Measurements from ENCODE around the gene ZNF579. TPM values are rescaled to one million over a fixed set of nuclear protein-coding genes. Genes with fewer than 3 reads are reported as not detected.

Gene ZNF579
- polyA plus RNA-seq, 3 donors from 2014 or later: 0.19 to 0.64 TPM; not detected in 1

GRCh38 chr19:55605637-55606470, 25.2 kb upstream of the ZNF579 start, which contains the start of gene ZNF865:
TSS of gene ZNF865 (plus strand) at chr19:55605647. CDS start at chr19:55613619, 7,972 bp downstream.
- H3K36me3 Mint-ChIP-seq: peaks cover 3 to 4% (median 3%) of the 10 kb centered on the region in 3 donors
- peak within 1 kb of the TSS; percentile 95 to 98 (median 95) for H3K4me3 Mint-ChIP-seq
- DNase-seq: peak; percentile 61 to 68 (median 63)
- peaks cover 58 to 72% of the 10 kb centered on the region in 2 donors for H3K4me1 Mint-ChIP-seq
- H3K9me3 Mint-ChIP-seq: peaks cover 0 to 2% (median 0%) of the 10 kb centered on the region in 6 donors
- peak within 1 kb of the TSS; percentile 88 to 99 (median 98) for H3K27ac Mint-ChIP-seq
- peaks cover 7 to 18% (median 8%) of the 10 kb centered on the region in 3 donors for H3K27me3 Mint-ChIP-seq (ENCODE audit: low read depth in 3 of 3)

GRCh38 chr19:55605207-55605636, 24.6 kb upstream of the ZNF579 start:
- peak overlapping the region; percentile 81 to 97 (median 88) for H3K27ac Mint-ChIP-seq
- H3K36me3 Mint-ChIP-seq: peaks cover 0 to 4% (median 3%) of the 10 kb centered on the region in 3 donors
- H3K9me3 Mint-ChIP-seq: peaks cover 0 to 2% (median 0%) of the 10 kb centered on the region in 6 donors
- H3K4me1 Mint-ChIP-seq: peaks cover 57 to 68% of the 10 kb centered on the region in 2 donors
- peak overlapping the region; percentile 83 to 94 (median 89) for H3K4me3 Mint-ChIP-seq
- DNase-seq: peak; percentile 97 to 98 (median 98)
- H3K27me3 Mint-ChIP-seq (ENCODE audit: low read depth in 3 of 3): peaks cover 7 to 16% (median 8%) of the 10 kb centered on the region in 3 donors

GRCh38 chr19:55603581-55604292, 23.1 kb upstream of the ZNF579 start:
- Mint-ChIP-seq H3K27ac (peak overlapping the region in 3 of 6 donors; percentile 24 to 73 (median 64)), H3K27me3 (ENCODE audit: low read depth in 3 of 3) (peaks cover 9 to 16% (median 14%) of the 10 kb centered on the region in 3 donors), H3K4me3 (peak overlapping the region; percentile 63 to 94 (median 74)), H3K4me1 (peaks cover 54 to 64% of the 10 kb centered on the region in 2 donors), H3K9me3 (peaks cover 0 to 2% (median 0%) of the 10 kb centered on the region in 6 donors), H3K36me3 (peaks cover 0 to 4% (median 0%) of the 10 kb centered on the region in 3 donors)
- DNase-seq: no peak

DNA sequence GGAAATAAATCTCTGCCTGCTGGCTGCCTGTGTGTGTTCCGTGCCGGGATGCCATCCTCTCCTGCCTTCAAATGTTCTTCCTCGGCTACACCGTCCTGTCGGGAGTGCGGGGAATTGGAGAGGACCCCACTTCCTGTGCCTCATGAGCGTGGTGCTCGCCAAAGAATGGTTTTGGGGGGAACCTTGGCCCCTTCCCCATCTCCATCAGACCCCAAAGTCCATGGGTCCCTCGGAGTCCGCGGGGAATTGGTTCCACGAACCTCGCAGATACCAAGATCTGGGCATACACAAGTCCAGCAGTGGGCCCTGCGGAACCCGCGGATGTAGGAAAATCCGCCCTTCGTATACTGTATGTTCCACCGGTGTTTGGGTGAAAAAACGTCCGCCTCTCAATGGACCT, 22.5 kb upstream of the ZNF579 start:
- Mint-ChIP-seq H3K9me3 (peaks cover 0 to 2% (median 0%) of the 10 kb centered on the region in 6 donors), H3K4me1 (peaks cover 53 to 62% of the 10 kb centered on the region in 2 donors), H3K36me3 (peaks cover 0 to 4% (median 0%) of the 10 kb centered on the region in 3 donors), H3K27me3 (ENCODE audit: low read depth in 3 of 3) (peaks cover 9 to 16% (median 14%) of the 10 kb centered on the region in 3 donors), H3K27ac (peak overlapping the region in 1 of 6 donors; percentile 24), H3K4me3 (peak overlapping the region in 3 of 5 donors; percentile 6 to 74 (median 64))
- no peak for DNase-seq

- Mint-ChIP-seq H3K27me3 (ENCODE audit: low read depth in 3 of 3) (peaks cover 9 to 16% (median 14%) of the 10 kb centered on the region in 3 donors), H3K4me1 (peaks cover 47 to 54% of the 10 kb centered on the region in 2 donors), H3K9me3 (peaks cover 0 to 1% (median 0%) of the 10 kb centered on the region in 6 donors), H3K36me3 (no peaks in the 10 kb centered on the region), H3K4me3 (peak overlapping the region in 1 of 5 donors; percentile 86), H3K27ac (peak overlapping the region in 2 of 6 donors; percentile 78 to 80)
- no peak for DNase-seq
Observed at GRCh38 chr19:55602104-55603001, 21.7 kb upstream of the ZNF579 start.

GRCh38 chr19:55601084-55601483, 20.4 kb upstream of the ZNF579 start:
- peaks cover 38 to 41% of the 10 kb centered on the region in 2 donors for H3K4me1 Mint-ChIP-seq

DNA sequence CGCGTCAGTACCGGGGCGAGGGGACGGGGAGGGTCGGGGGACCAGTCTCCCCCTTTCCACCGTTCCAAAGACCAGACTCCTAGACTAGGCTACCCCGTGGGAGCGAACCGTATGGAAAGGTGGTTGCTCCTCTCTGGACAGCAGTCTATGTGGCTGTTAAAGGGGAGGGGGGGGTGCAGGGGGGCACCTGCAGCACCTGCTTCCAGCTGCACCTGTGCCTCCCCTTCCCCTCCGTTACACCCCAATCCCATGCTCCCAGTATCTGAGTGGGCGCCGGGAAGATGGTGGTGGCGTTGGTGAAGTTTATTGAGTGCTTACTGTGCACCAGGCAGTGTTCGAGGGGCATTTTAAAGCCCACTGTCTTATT, 20.0 kb upstream of the ZNF579 start:
- H3K27ac Mint-ChIP-seq: peak overlapping the region; percentile 78 to 93 (median 88)
- peaks cover 4 to 9% (median 5%) of the 10 kb centered on the region in 3 donors for H3K36me3 Mint-ChIP-seq
- no peak for DNase-seq
- H3K4me3 Mint-ChIP-seq: peak overlapping the region; percentile 84 to 88 (median 86)
- peaks cover 4 to 12% (median 11%) of the 10 kb centered on the region in 3 donors for H3K27me3 Mint-ChIP-seq (ENCODE audit: low read depth in 3 of 3)
- peaks cover 0 to 1% (median 0%) of the 10 kb centered on the region in 6 donors for H3K9me3 Mint-ChIP-seq
- peaks cover 35 to 37% of the 10 kb centered on the region in 2 donors for H3K4me1 Mint-ChIP-seq

More at GRCh38 chr19:55601084-55601483, 20.4 kb upstream of the ZNF579 start:
- Mint-ChIP-seq H3K27ac (peak overlapping the region; percentile 78 to 93 (median 88)), H3K27me3 (ENCODE audit: low read depth in 3 of 3) (peaks cover 9 to 15% (median 14%) of the 10 kb centered on the region in 3 donors), H3K36me3 (peaks cover under 1 to 5% (median under 1%) of the 10 kb centered on the region in 3 donors), H3K9me3 (peaks cover 0 to 1% (median 0%) of the 10 kb centered on the region in 6 donors), H3K4me3 (peak overlapping the region; percentile 84 to 88 (median 86))
- no peak for DNase-seq

DNA sequence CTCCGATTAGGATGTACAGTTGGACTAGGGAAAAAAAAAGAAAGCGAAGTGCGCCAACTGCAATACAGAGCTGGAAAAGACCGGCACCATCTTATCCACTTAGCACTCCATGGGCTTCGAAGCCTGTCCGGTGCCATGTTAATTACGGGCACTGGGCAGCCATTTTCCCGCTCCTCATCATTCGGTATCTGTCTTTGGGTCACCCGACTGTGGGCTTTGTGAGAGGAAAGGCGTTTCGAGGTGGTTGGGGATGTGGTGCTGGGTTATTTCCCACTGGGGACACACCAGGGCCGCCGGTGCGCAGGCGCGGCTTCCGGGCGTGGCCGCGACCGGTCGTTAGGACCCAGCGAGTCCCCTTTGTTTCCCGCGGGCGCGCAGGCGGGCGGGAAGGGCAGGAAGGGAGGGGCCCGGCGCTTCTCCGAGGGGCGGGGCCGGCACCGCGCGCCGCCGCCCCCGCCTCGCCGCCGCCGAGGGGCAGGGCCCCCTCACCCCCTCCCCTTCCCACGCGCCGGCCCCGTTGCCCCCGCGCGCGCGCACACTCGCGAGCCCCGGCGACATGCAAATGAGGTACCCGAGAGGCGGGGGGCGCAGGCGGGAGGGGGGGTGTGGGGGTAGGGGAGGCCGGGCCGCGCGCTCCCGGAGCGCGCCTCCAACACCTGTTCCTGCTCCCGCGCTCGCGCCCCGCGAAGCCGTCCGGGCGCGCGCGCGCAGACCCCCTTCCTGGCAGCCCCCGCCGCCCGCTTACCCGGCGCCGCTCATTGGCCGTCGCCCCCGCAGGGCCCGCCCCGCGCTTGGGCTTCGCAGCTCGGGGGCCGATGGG, 19.4 kb upstream of the ZNF579 start, which contains the start of gene ZNF524:
TSS of gene ZNF524 (plus strand) at position 447 of the 820 bp plus-strand sequence. CDS start 1,825 bp downstream, outside the sequence.
- peaks cover 0 to 1% (median 0%) of the 10 kb centered on the region in 6 donors for H3K9me3 Mint-ChIP-seq
- H3K4me1 Mint-ChIP-seq: peaks cover 33 to 37% of the 10 kb centered on the region in 2 donors
- peak; percentile 89 to 93 (median 91) for DNase-seq
- H3K27ac Mint-ChIP-seq: peak within 1 kb of the TSS; percentile 93 to 99 (median 98)
- peaks cover 4 to 12% (median 7%) of the 10 kb centered on the region in 3 donors for H3K27me3 Mint-ChIP-seq (ENCODE audit: low read depth in 3 of 3)
- peaks cover 9 to 15% (median 10%) of the 10 kb centered on the region in 3 donors for H3K36me3 Mint-ChIP-seq
- peak within 1 kb of the TSS; percentile 96 to 100 (median 99) for H3K4me3 Mint-ChIP-seq

- DNase-seq: peak; percentile 96
- Mint-ChIP-seq H3K36me3 (peaks cover 13 to 19% (median 14%) of the 10 kb centered on the region in 3 donors), H3K27me3 (ENCODE audit: low read depth in 3 of 3) (peaks cover 1 to 9% (median 4%) of the 10 kb centered on the region in 3 donors), H3K27ac (peak within 1 kb of the TSS; percentile 89 to 99 (median 98)), H3K4me3 (peak within 1 kb of the TSS; percentile 96 to 100 (median 99)), H3K9me3 (peaks cover 0 to 1% (median 0%) of the 10 kb centered on the region in 6 donors), H3K4me1 (peaks cover 28 to 32% of the 10 kb centered on the region in 2 donors)
Observed at GRCh38 chr19:55599468-55599841, 18.8 kb upstream of the ZNF579 start, which contains the start of gene FIZ1. TSS of gene FIZ1 (minus strand) at chr19:55599517. CDS start at chr19:55597865, 1,652 bp downstream.

- Mint-ChIP-seq H3K4me1 (peaks cover 25 to 28% of the 10 kb centered on the region in 2 donors), H3K27ac (peak overlapping the region; percentile 89 to 99 (median 98)), H3K36me3 (peaks cover 13 to 19% (median 14%) of the 10 kb centered on the region in 3 donors), H3K4me3 (peak overlapping the region; percentile 96 to 100 (median 99)), H3K27me3 (ENCODE audit: low read depth in 3 of 3) (peaks cover 1 to 9% (median 4%) of the 10 kb centered on the region in 3 donors), H3K9me3 (peaks cover 0 to 1% (median 0%) of the 10 kb centered on the region in 6 donors)
- DNase-seq: peak; percentile 97 to 98 (median 97)
Observed at GRCh38 chr19:55598719-55599467, 18.2 kb upstream of the ZNF579 start.

- peak overlapping the region in 3 of 6 donors; percentile 57 to 58 (median 57) for H3K27ac Mint-ChIP-seq
- H3K36me3 Mint-ChIP-seq: peaks cover 14 to 22% (median 16%) of the 10 kb centered on the region in 3 donors
- peaks cover 0 to 1% (median 0%) of the 10 kb centered on the region in 6 donors for H3K9me3 Mint-ChIP-seq
- peak overlapping the region in 1 of 5 donors; percentile 35 for H3K4me3 Mint-ChIP-seq
- no peak for DNase-seq
- H3K4me1 Mint-ChIP-seq: peaks cover 20 to 21% of the 10 kb centered on the region in 2 donors
- peaks cover 0 to 9% (median 4%) of the 10 kb centered on the region in 3 donors for H3K27me3 Mint-ChIP-seq (ENCODE audit: low read depth in 3 of 3)
Observed at GRCh38 chr19:55598034-55598433, 17.4 kb upstream of the ZNF579 start.

Measured in immature natural killer cell (primary cell).